Measurements from ENCODE around the gene ZFP3. TPM values are rescaled to one million over a fixed set of nuclear protein-coding genes. Genes with fewer than 3 reads are reported as not detected.

Gene ZFP3
- total RNA-seq, 1 donor: 3.6 TPM

- Histone ChIP-seq H3K79me2 (ENCODE audit: insufficient read depth, low read length) (no peaks in the 10 kb centered on the region), H4K20me1 (ENCODE audit: insufficient read depth, low read length) (no peaks in the 10 kb centered on the region), H3K4me2 (ENCODE audit: insufficient read depth, low read length) (no peak overlapping the region), H3K9me3 (ENCODE audit: low read depth, low read length) (no peaks in the 10 kb centered on the region), H3K36me3 (ENCODE audit: insufficient read depth, low read length) (no peaks in the 10 kb centered on the region), H3K4me1 (ENCODE audit: insufficient read depth, low read length) (no peaks in the 10 kb centered on the region), H2AFZ (ENCODE audit: low read length) (no peak overlapping the region), H3K27ac (ENCODE audit: low read depth, low read length) (no peak overlapping the region), H3K4me3 (ENCODE audit: insufficient read depth, low read length) (no peak overlapping the region), H3K27me3 (ENCODE audit: insufficient read depth, low read length) (no peaks in the 10 kb centered on the region)
- TF ChIP-seq CTCF (IDR thresholded peaks at IDR 0.05; ENCODE audit: extremely low read depth, low read depth, low read length): no peak
- no peak for DNase-seq (ENCODE audit: insufficient read length, low spot score, missing footprints)
These were observed 30.8 kb upstream of the ZFP3 start for GRCh38 chr17:5047446-5047845.

GRCh38 chr17:5049314-5049841 lies 28.9 kb upstream of the ZFP3 start:
- H4K20me1 ChIP-seq (ENCODE audit: insufficient read depth, low read length): no peaks in the 10 kb centered on the region
- no peak overlapping the region for H3K27ac ChIP-seq (ENCODE audit: low read depth, low read length)
- H3K4me3 ChIP-seq (ENCODE audit: insufficient read depth, low read length): no peak overlapping the region
- no peaks in the 10 kb centered on the region for H3K4me1 ChIP-seq (ENCODE audit: insufficient read depth, low read length)
- H3K36me3 ChIP-seq (ENCODE audit: insufficient read depth, low read length): no peaks in the 10 kb centered on the region
- TF ChIP-seq CTCF (IDR thresholded peaks at IDR 0.05; ENCODE audit: extremely low read depth, low read depth, low read length): no peak
- no peak overlapping the region for H3K4me2 ChIP-seq (ENCODE audit: insufficient read depth, low read length)
- no peak for DNase-seq (ENCODE audit: insufficient read length, low spot score, missing footprints)
- H3K79me2 ChIP-seq (ENCODE audit: insufficient read depth, low read length): no peaks in the 10 kb centered on the region
- H3K27me3 ChIP-seq (ENCODE audit: insufficient read depth, low read length): no peaks in the 10 kb centered on the region
- no peaks in the 10 kb centered on the region for H3K9me3 ChIP-seq (ENCODE audit: low read depth, low read length)
- H2AFZ ChIP-seq (ENCODE audit: low read length): peak overlapping the region; percentile 15

- no peaks in the 10 kb centered on the region for H3K27me3 ChIP-seq (ENCODE audit: insufficient read depth, low read length)
- H4K20me1 ChIP-seq (ENCODE audit: insufficient read depth, low read length): no peaks in the 10 kb centered on the region
- no peaks in the 10 kb centered on the region for H3K4me1 ChIP-seq (ENCODE audit: insufficient read depth, low read length)
- H3K9me3 ChIP-seq (ENCODE audit: low read depth, low read length): no peaks in the 10 kb centered on the region
- TF ChIP-seq CTCF (IDR thresholded peaks at IDR 0.05; ENCODE audit: extremely low read depth, low read depth, low read length): no peak
- no peaks in the 10 kb centered on the region for H3K36me3 ChIP-seq (ENCODE audit: insufficient read depth, low read length)
- no peak overlapping the region for H3K4me2 ChIP-seq (ENCODE audit: insufficient read depth, low read length)
- no peak for DNase-seq (ENCODE audit: insufficient read length, low spot score, missing footprints)
- H3K27ac ChIP-seq (ENCODE audit: low read depth, low read length): no peak overlapping the region
- no peaks in the 10 kb centered on the region for H3K79me2 ChIP-seq (ENCODE audit: insufficient read depth, low read length)
- H3K4me3 ChIP-seq (ENCODE audit: insufficient read depth, low read length): no peak overlapping the region
- no peak overlapping the region for H2AFZ ChIP-seq (ENCODE audit: low read length)
These were observed 28.0 kb upstream of the ZFP3 start for GRCh38 chr17:5050278-5050677.

- DNase-seq (ENCODE audit: insufficient read length, low spot score, missing footprints): no peak
- no peak for TF ChIP-seq CTCF (IDR thresholded peaks at IDR 0.05; ENCODE audit: extremely low read depth, low read depth, low read length)
- no peaks in the 10 kb centered on the region for H3K27me3 ChIP-seq (ENCODE audit: insufficient read depth, low read length)
- no peak overlapping the region for H2AFZ ChIP-seq (ENCODE audit: low read length)
- no peak overlapping the region for H3K4me2 ChIP-seq (ENCODE audit: insufficient read depth, low read length)
- no peaks in the 10 kb centered on the region for H4K20me1 ChIP-seq (ENCODE audit: insufficient read depth, low read length)
- H3K9me3 ChIP-seq (ENCODE audit: low read depth, low read length): no peaks in the 10 kb centered on the region
- no peak overlapping the region for H3K4me3 ChIP-seq (ENCODE audit: insufficient read depth, low read length)
- H3K36me3 ChIP-seq (ENCODE audit: insufficient read depth, low read length): no peaks in the 10 kb centered on the region
- H3K79me2 ChIP-seq (ENCODE audit: insufficient read depth, low read length): no peaks in the 10 kb centered on the region
- H3K27ac ChIP-seq (ENCODE audit: low read depth, low read length): no peak overlapping the region
- H3K4me1 ChIP-seq (ENCODE audit: insufficient read depth, low read length): no peaks in the 10 kb centered on the region
These were observed 22.7 kb upstream of the ZFP3 start for GRCh38 chr17:5055543-5055942.
